Activated naive CD4-positive, alpha-beta T cell treated with anti-CD3 and anti-CD28 coated beads, Interleukin-2, amount 50 U/mL, for 24 hours (primary cell): ENCODE measurements around the gene SRGAP3.

Source experiments
- H3K27ac Mint-ChIP-seq: one replicate; pipeline ENCODE4 v1.8.0; 2021; ENCODE audit warnings: mild to moderate bottlenecking, mixed read lengths
- H3K27me3 Mint-ChIP-seq: one replicate; pipeline ENCODE4 v1.8.0; 2021; ENCODE audit warnings: mixed read lengths
- H3K36me3 Mint-ChIP-seq: one replicate; pipeline ENCODE4 v1.8.0; 2021; ENCODE audit warnings: mixed read lengths
- H3K4me1 Mint-ChIP-seq: one replicate; pipeline ENCODE4 v1.8.0; 2021; ENCODE audit warnings: mixed read lengths
- H3K4me3 Mint-ChIP-seq: one replicate; pipeline ENCODE4 v1.8.0; 2021; ENCODE audit warnings: mild to moderate bottlenecking, mixed read lengths
- H3K9me3 Mint-ChIP-seq: one replicate; pipeline ENCODE4 v1.8.0; 2021; ENCODE audit warnings: mixed read lengths

SRGAP3 gene

DNA sequence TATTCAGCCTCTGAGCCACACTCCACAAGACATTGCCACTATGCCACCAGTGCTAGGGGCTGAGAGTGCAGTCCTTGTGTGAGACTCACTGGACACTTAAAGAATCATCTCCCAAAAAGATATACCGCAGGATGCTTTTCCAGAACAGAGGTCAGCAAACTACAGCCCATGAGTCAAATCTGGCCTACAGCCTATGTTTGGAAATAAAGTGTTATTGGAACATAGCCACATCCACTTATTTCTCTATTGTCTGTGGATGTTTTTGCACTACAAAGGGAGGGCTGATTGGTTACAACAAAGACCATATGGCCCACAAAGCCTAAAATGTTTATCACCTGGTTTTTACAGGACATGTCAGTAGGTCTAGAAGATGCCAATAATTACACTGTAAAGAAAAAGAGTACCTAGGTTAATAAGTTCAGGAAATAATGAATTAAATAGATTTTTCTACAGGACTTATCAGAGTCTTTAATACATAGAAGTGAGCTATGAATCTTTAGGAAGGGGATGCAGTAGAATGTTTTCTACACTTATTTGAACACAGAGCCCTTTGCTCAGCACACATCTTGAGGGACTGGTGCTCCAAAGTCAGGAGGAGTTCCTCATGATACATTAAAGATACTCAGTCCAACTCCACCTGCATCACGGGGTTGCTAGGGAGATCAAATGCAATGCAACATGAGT lies 26.3 kb downstream of the SRGAP3 start:
- H3K4me3 Mint-ChIP-seq = no peak overlapping the region
- H3K4me1 Mint-ChIP-seq = no peaks in the 10 kb centered on the region
- H3K27ac Mint-ChIP-seq = no peak overlapping the region
- H3K27me3 Mint-ChIP-seq = no peaks in the 10 kb centered on the region
- peaks cover 2% of the 10 kb centered on the region for H3K36me3 Mint-ChIP-seq
- no peaks in the 10 kb centered on the region for H3K9me3 Mint-ChIP-seq

DNA sequence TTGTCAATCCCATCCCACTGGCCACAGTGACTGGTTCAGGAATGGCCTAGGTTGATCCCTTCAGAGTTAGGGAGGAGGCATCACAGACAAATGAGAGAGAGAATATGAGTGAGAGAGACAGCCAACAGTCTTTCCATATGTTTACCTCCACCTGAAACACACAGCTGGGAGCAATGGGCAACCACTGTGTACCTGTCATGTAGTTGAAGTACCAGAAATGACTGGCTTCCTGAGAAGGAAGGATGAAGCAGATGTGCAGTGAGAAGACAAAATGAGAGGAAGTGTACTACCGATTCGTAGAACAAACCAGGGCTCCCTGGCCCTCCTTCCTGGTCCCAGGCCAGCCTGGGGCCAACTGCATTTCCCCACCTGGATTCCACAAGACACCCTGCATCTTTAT lies 27.4 kb downstream of the SRGAP3 start:
- Mint-ChIP-seq H3K4me3 (no peak overlapping the region), H3K27ac (no peak overlapping the region), H3K27me3 (no peaks in the 10 kb centered on the region), H3K4me1 (no peaks in the 10 kb centered on the region), H3K36me3 (peaks cover 2% of the 10 kb centered on the region), H3K9me3 (no peaks in the 10 kb centered on the region)

GRCh38 chr3:9218514-9218846 lies 31.0 kb downstream of the SRGAP3 start:
- Mint-ChIP-seq H3K27ac (no peak overlapping the region), H3K9me3 (no peaks in the 10 kb centered on the region), H3K36me3 (peaks cover 2% of the 10 kb centered on the region), H3K4me1 (no peaks in the 10 kb centered on the region), H3K4me3 (no peak overlapping the region), H3K27me3 (no peaks in the 10 kb centered on the region)

DNA sequence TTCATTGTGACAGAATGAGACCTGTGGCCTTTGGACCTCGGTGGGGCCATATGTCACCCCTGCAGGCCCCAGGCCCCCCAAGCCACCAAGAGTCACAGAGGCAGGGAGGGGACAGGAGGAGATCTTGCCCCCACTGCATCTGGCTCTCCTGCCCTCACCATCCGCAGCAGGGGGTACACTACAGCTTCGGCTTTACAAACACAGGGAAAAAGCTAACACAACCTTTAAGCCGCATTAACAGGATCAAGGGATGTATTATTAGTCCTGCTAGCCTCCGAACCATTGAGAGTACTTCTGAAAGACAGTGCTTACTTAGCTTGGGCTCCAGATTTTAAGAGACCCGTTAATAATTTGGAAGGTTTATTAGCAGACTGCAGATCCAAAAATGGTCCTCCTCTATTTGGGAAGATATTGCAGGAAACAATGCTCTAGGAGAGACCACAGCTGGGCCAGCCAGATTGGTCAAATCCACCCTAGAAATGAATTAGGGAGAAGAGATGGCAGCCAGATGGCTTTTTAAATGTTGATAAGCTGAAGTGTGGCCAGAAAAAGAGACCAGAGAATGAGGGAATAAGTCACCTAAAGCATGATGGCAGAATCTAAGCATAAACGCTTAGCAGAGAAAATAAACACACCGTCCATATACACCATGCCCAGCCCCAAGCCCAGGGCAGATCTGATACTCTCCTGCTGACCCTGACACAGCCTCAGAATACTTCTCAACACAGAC lies 31.5 kb downstream of the SRGAP3 start:
- H3K4me1 Mint-ChIP-seq = no peaks in the 10 kb centered on the region
- no peak overlapping the region for H3K27ac Mint-ChIP-seq
- no peaks in the 10 kb centered on the region for H3K27me3 Mint-ChIP-seq
- peaks cover 2% of the 10 kb centered on the region for H3K36me3 Mint-ChIP-seq
- no peak overlapping the region for H3K4me3 Mint-ChIP-seq
- no peaks in the 10 kb centered on the region for H3K9me3 Mint-ChIP-seq

DNA sequence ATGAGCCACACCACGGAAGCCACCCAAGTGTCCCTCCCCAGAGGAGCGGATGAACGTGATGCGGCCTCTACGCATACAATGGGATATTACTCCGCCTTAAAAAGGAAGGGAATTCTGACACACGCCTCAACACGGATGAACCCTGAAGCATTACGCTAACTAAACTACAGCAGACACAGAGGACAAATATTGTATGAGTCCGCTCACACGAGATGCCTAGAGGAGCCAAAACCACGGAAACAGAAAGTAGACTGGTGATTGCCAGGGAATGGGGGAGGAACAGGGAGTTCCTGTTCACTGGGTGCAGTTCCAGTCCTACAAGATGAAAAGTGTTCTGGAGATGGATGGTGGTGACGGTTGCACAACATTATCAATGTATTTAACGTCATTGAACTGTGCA lies 32.7 kb downstream of the SRGAP3 start:
- no peaks in the 10 kb centered on the region for H3K9me3 Mint-ChIP-seq
- H3K27ac Mint-ChIP-seq = no peak overlapping the region
- no peaks in the 10 kb centered on the region for H3K27me3 Mint-ChIP-seq

DNA sequence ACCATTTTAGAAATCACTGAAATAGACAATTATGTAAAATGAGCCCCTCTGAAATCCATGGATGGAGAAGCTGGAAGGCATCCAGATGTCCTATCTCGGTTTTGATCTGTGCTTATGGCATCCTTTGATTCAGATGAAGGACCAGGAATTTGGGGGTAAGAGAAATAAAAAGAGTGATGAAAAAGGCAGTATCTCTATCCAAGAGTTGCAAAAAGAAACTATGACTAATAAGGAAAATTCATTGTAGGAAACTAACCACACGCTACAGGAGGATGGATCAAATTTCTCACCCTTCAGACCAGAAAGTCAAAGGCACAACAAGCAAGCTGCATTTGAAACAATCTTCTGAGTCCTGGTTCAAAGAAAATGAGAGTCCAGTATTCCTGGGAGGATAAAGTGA lies 34.8 kb downstream of the SRGAP3 start:
- no peaks in the 10 kb centered on the region for H3K36me3 Mint-ChIP-seq
- no peak overlapping the region for H3K4me3 Mint-ChIP-seq
- H3K4me1 Mint-ChIP-seq = peaks cover 4% of the 10 kb centered on the region

More for the DNA sequence above, 32.7 kb downstream of the SRGAP3 start:
- Mint-ChIP-seq H3K4me3 (no peak overlapping the region), H3K4me1 (no peaks in the 10 kb centered on the region), H3K36me3 (peaks cover 2% of the 10 kb centered on the region)

DNA sequence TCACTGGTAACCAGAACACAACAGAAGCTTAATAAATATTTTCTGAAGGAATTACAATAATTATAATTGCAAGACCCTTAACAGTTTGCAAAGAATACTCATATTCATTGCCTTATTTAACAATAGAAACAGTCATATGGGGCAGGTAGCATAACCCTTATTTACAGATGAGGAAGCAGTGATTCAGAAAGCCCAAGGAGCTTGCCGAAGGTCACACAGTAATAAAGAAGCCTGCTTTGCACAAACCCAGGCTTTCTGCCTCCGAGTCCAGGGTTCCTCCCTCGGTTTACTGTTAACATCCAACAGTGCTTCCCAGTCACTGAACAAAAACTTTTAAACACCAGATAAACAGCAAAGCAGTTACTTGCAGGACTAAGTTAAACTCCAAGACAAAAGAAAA lies 35.3 kb downstream of the SRGAP3 start:
- Mint-ChIP-seq H3K27me3 (no peaks in the 10 kb centered on the region), H3K9me3 (no peaks in the 10 kb centered on the region), H3K27ac (no peak overlapping the region), H3K4me1 (peaks cover 4% of the 10 kb centered on the region), H3K36me3 (no peaks in the 10 kb centered on the region), H3K4me3 (no peak overlapping the region)

More for the DNA sequence above, 34.8 kb downstream of the SRGAP3 start:
- Mint-ChIP-seq H3K9me3 (no peaks in the 10 kb centered on the region), H3K27me3 (no peaks in the 10 kb centered on the region), H3K27ac (no peak overlapping the region)

GRCh38 chr3:9213019-9213634 lies 36.3 kb downstream of the SRGAP3 start:
- no peak overlapping the region for H3K27ac Mint-ChIP-seq
- no peaks in the 10 kb centered on the region for H3K27me3 Mint-ChIP-seq
- peaks cover 4% of the 10 kb centered on the region for H3K4me1 Mint-ChIP-seq
- H3K4me3 Mint-ChIP-seq = no peak overlapping the region
- no peaks in the 10 kb centered on the region for H3K36me3 Mint-ChIP-seq
- no peaks in the 10 kb centered on the region for H3K9me3 Mint-ChIP-seq

DNA sequence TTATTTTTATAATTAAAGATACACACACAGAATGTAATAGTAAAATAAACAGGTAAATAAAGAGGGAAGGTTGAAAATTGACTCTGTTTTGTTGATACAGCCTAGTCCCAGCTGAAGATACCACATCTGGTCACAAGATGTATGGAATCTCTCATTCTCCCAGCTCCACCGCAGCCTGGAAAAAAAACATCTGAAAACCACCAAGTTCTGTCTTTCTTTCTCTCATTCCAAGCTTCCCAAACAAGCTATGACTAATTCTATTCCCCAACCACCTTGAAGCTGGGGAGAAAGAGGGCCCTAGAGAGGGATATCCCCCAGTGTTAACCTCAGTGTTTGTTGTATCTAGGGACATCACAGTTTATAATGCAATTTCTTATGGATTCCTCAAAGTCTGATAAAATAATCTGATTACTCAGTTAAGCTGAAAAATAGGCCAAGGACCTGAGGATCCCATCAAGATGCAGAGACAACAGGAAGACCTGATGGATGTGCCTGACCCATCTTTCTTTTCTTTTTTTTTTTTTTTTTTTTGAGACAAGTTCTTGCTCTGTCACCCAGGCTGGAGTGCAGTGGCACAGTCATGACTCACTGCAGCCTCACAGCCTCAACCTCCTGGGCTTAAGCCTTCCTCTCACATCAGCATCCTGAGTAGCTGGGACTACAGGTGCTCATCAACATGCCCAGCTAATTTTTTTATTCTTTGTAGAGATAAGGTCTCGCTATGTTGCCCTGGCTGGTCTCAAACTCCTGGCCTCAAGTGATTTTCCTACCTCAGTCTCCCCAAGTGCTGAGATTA lies 38.1 kb downstream of the SRGAP3 start:
- peaks cover 2% of the 10 kb centered on the region for H3K36me3 Mint-ChIP-seq
- H3K27ac Mint-ChIP-seq = no peak overlapping the region
- H3K4me1 Mint-ChIP-seq = peaks cover 4% of the 10 kb centered on the region
- no peak overlapping the region for H3K4me3 Mint-ChIP-seq
- H3K9me3 Mint-ChIP-seq = no peaks in the 10 kb centered on the region
- no peaks in the 10 kb centered on the region for H3K27me3 Mint-ChIP-seq

GRCh38 chr3:9209777-9210176 lies 39.7 kb downstream of the SRGAP3 start:
- H3K27ac Mint-ChIP-seq = no peak overlapping the region
- H3K27me3 Mint-ChIP-seq = no peaks in the 10 kb centered on the region

GRCh38 chr3:9208605-9209152 lies 40.8 kb downstream of the SRGAP3 start:
- Mint-ChIP-seq H3K4me1 (peaks cover 4% of the 10 kb centered on the region), H3K27ac (no peak overlapping the region), H3K36me3 (peaks cover 2% of the 10 kb centered on the region), H3K27me3 (no peaks in the 10 kb centered on the region), H3K9me3 (no peaks in the 10 kb centered on the region), H3K4me3 (no peak overlapping the region)

More at GRCh38 chr3:9209777-9210176, 39.7 kb downstream of the SRGAP3 start:
- Mint-ChIP-seq H3K4me3 (no peak overlapping the region), H3K4me1 (peaks cover 4% of the 10 kb centered on the region), H3K9me3 (no peaks in the 10 kb centered on the region), H3K36me3 (peaks cover 2% of the 10 kb centered on the region)

DNA sequence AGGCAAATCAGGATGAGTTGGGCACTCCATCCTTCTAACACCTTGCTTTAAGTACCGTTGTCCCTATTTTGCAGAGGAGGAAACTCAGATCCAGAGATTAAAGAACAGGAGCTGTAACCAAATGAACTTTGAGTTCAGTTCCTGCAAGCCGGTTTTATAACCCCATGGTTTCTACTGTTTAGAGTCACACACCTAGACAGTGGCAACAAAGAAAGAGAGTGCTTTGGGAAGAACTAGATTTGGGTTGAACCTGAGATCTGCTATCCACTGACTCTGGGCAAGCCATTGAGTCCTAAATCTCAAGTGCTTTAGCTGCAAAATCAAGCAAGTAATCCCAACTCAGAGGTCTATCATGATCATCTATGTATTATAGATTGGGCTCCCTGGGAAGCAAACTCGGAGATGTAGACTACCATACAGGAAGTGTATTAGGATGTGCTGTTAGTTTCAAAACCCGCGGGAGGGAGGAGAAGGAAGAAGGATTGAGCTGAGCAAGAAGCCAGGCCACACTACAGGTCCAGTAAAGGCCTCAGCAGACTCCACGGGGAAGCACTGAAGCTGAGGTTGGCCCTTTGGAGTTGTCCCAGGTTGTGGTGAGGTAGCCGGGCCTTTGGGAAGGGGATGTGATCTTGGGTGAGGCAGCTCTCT lies 42.2 kb downstream of the SRGAP3 start:
- Mint-ChIP-seq H3K4me3 (no peak overlapping the region), H3K27me3 (no peaks in the 10 kb centered on the region), H3K9me3 (no peaks in the 10 kb centered on the region), H3K27ac (no peak overlapping the region), H3K36me3 (peaks cover 2% of the 10 kb centered on the region), H3K4me1 (peaks cover 4% of the 10 kb centered on the region)

- Mint-ChIP-seq H3K4me1 (peaks cover 4% of the 10 kb centered on the region), H3K9me3 (no peaks in the 10 kb centered on the region), H3K36me3 (peaks cover 2% of the 10 kb centered on the region), H3K27ac (no peak overlapping the region), H3K27me3 (no peaks in the 10 kb centered on the region), H3K4me3 (no peak overlapping the region)
Observed at GRCh38 chr3:9206287-9206686, 43.2 kb downstream of the SRGAP3 start.

- no peaks in the 10 kb centered on the region for H3K4me1 Mint-ChIP-seq
- no peaks in the 10 kb centered on the region for H3K9me3 Mint-ChIP-seq
- H3K4me3 Mint-ChIP-seq = no peak overlapping the region
- peaks cover 2% of the 10 kb centered on the region for H3K36me3 Mint-ChIP-seq
- H3K27me3 Mint-ChIP-seq = no peaks in the 10 kb centered on the region
- no peak overlapping the region for H3K27ac Mint-ChIP-seq
Observed at GRCh38 chr3:9205345-9206143, 43.9 kb downstream of the SRGAP3 start.
